MM.1S (cell line): ENCODE results near the gene RPL19.

Source experiments
- DNase-seq: peaks from one replicate; pipeline ENCODE4 v3.0.0-alpha.2; 2015
- H2AFZ ChIP-seq: fragments of 300-600 bp; sonication (generic); 2 replicates; pipeline ENCODE4 v1.6.0; 2016; ENCODE audit warnings: antibody characterized with exemption, low read length
- H3F3A ChIP-seq: fragments of 300-600 bp; sonication (generic); 2 replicates; pipeline ENCODE4 v1.6.1; 2016; ENCODE audit warnings: mild to moderate bottlenecking, antibody characterized with exemption, low read length, moderate library complexity, mixed read lengths; ENCODE audit not compliant: insufficient read depth
- H3K27ac ChIP-seq: fragments of 300-600 bp; sonication (generic); 2 replicates; pipeline ENCODE4 v1.5.1; 2016; ENCODE audit warnings: mild to moderate bottlenecking, low read length
- H3K27me3 ChIP-seq: fragments of 300-600 bp; sonication (generic); replicated peaks from 2 replicates; pipeline ENCODE4 v1.6.0; 2016; ENCODE audit warnings: low read length; ENCODE audit not compliant: insufficient read depth
- H3K36me3 ChIP-seq: fragments of 300-600 bp; sonication (generic); replicated peaks from 2 replicates; pipeline ENCODE4 v1.6.1; 2016; ENCODE audit warnings: mild to moderate bottlenecking, low read length, mixed read lengths; ENCODE audit not compliant: insufficient read depth
- H3K4me1 ChIP-seq: fragments of 300-600 bp; sonication (generic); 2 replicates; pipeline ENCODE4 v1.6.1; 2016; ENCODE audit warnings: low read length, mixed read lengths
- H3K4me2 ChIP-seq: fragments of 300-600 bp; sonication (generic); 2 replicates; pipeline ENCODE4 v1.6.0; 2016; ENCODE audit warnings: low read depth, low read length
- H3K4me3 ChIP-seq: fragments of 300-600 bp; sonication (generic); 2 replicates; pipeline ENCODE4 v1.5.1; 2016; ENCODE audit warnings: low read length, mixed read lengths
- H3K79me2 ChIP-seq: fragments of 300-600 bp; sonication (generic); 2 replicates; pipeline ENCODE4 v1.6.1; 2016; ENCODE audit warnings: mixed run types, low read length, mixed read lengths
- H3K9ac ChIP-seq: fragments of 300-600 bp; sonication (generic); 2 replicates; pipeline ENCODE4 v1.6.1; 2016; ENCODE audit warnings: low read length, mixed read lengths
- H3K9me2 ChIP-seq: fragments of 300-600 bp; sonication (generic); replicated peaks from 2 replicates; pipeline ENCODE4 v1.6.1; 2016; ENCODE audit warnings: mild to moderate bottlenecking, low read length, mixed read lengths; ENCODE audit not compliant: insufficient read depth
- H3K9me3 ChIP-seq: fragments of 300-600 bp; sonication (generic); replicated peaks from 2 replicates; pipeline ENCODE4 v1.6.1; 2016; ENCODE audit warnings: mild to moderate bottlenecking, low read length, mixed read lengths; ENCODE audit not compliant: insufficient read depth
- H4K20me1 ChIP-seq: fragments of 300-600 bp; sonication (generic); 2 replicates; pipeline ENCODE4 v1.6.1; 2016; ENCODE audit warnings: mild to moderate bottlenecking, low read length, moderate library complexity, mixed read lengths; ENCODE audit not compliant: insufficient read depth
- EZH2 ChIP-seq: fragments of 300-600 bp; sonication (generic); optimal IDR thresholded peaks from 2 replicates; pipeline ENCODE3; 2017; ENCODE audit warnings: low read depth, mild to moderate bottlenecking, antibody characterized with exemption, low read length, mixed read lengths
- EZH2phosphoT487 ChIP-seq: fragments of 300-600 bp; sonication (generic); IDR thresholded peaks from 2 replicates; pipeline ENCODE4 v1.6.1; 2018; ENCODE audit warnings: antibody characterized with exemption, low read length
- TF ChIP-seq, protein P1 (sequence below): fragments of 300-600 bp; sonication (generic); IDR thresholded peaks from 2 replicates; pipeline ENCODE4 v1.5.1; 2016; ENCODE audit warnings: antibody characterized with exemption, low read length, mixed read lengths

Gene RPL19

DNA sequence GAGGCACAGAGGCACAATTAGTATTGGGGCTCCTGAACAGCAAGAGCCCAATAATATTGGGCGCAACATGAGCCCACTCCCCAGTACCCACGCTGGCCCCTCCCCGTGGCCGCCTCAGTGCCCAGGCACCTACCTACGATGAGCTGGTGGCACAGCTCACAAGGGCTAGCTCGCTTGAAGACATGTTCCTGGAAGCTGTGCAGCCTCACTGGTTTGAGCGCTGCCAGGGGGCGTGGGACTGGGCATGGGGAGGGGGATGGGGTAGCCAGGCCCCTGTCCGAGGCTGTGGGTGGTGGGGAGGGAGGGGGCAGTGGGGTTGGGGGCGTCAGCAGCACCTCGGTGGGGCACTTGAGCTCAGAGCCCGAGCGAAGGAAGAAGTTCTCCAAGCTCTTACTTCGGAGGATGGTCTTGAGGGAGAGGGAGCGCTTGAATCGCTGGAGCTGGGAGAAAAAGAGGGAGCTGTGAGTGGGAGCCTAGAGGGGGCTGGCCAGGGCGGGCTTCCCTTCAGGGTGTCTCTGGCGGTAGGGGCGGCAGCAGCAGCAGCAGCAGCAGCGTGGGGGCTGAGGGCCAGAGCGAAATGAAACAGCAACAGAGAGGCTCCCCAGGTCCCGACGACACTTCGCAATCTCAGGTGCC lies 17.8 kb downstream of the RPL19 start:
- H3K4me3 ChIP-seq, result no peak overlapping the region
- no peak overlapping the region for H3K4me2 ChIP-seq

GRCh38 chr17:39218906-39219305 lies 18.8 kb downstream of the RPL19 start:
- H3K9me2 ChIP-seq, result no peaks in the 10 kb centered on the region
- peaks cover 35% of the 10 kb centered on the region for H3K27me3 ChIP-seq
- H3K4me3 ChIP-seq, result no peak overlapping the region
- no peaks in the 10 kb centered on the region for H3K9me3 ChIP-seq
- no peak for DNase-seq
- H2AFZ ChIP-seq, result no peak overlapping the region
- H3K9ac ChIP-seq, result no peak overlapping the region
- TF ChIP-seq, protein P1, sequence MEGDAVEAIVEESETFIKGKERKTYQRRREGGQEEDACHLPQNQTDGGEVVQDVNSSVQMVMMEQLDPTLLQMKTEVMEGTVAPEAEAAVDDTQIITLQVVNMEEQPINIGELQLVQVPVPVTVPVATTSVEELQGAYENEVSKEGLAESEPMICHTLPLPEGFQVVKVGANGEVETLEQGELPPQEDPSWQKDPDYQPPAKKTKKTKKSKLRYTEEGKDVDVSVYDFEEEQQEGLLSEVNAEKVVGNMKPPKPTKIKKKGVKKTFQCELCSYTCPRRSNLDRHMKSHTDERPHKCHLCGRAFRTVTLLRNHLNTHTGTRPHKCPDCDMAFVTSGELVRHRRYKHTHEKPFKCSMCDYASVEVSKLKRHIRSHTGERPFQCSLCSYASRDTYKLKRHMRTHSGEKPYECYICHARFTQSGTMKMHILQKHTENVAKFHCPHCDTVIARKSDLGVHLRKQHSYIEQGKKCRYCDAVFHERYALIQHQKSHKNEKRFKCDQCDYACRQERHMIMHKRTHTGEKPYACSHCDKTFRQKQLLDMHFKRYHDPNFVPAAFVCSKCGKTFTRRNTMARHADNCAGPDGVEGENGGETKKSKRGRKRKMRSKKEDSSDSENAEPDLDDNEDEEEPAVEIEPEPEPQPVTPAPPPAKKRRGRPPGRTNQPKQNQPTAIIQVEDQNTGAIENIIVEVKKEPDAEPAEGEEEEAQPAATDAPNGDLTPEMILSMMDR, result no peak
- TF ChIP-seq EZH2 (no peak), EZH2phosphoT487 (no peak)
- no peaks in the 10 kb centered on the region for H4K20me1 ChIP-seq
- no peaks in the 10 kb centered on the region for H3K36me3 ChIP-seq
- no peaks in the 10 kb centered on the region for H3F3A ChIP-seq
- no peak overlapping the region for H3K27ac ChIP-seq
- no peak overlapping the region for H3K4me2 ChIP-seq
- H3K4me1 ChIP-seq, result no peaks in the 10 kb centered on the region
- H3K79me2 ChIP-seq, result no peaks in the 10 kb centered on the region

More for the DNA sequence above, 17.8 kb downstream of the RPL19 start:
- H3F3A ChIP-seq, result no peaks in the 10 kb centered on the region
- no peaks in the 10 kb centered on the region for H4K20me1 ChIP-seq
- no peak overlapping the region for H2AFZ ChIP-seq
- no peaks in the 10 kb centered on the region for H3K4me1 ChIP-seq
- H3K79me2 ChIP-seq, result no peaks in the 10 kb centered on the region
- H3K9me2 ChIP-seq, result no peaks in the 10 kb centered on the region
- peaks cover 25% of the 10 kb centered on the region for H3K27me3 ChIP-seq
- no peak overlapping the region for H3K27ac ChIP-seq
- TF ChIP-seq EZH2phosphoT487, result no peak
- TF ChIP-seq, protein P1, result no peak
- TF ChIP-seq EZH2, result no peak
- H3K9ac ChIP-seq, result no peak overlapping the region
- no peak for DNase-seq
- no peaks in the 10 kb centered on the region for H3K9me3 ChIP-seq
- H3K36me3 ChIP-seq, result no peaks in the 10 kb centered on the region

DNA sequence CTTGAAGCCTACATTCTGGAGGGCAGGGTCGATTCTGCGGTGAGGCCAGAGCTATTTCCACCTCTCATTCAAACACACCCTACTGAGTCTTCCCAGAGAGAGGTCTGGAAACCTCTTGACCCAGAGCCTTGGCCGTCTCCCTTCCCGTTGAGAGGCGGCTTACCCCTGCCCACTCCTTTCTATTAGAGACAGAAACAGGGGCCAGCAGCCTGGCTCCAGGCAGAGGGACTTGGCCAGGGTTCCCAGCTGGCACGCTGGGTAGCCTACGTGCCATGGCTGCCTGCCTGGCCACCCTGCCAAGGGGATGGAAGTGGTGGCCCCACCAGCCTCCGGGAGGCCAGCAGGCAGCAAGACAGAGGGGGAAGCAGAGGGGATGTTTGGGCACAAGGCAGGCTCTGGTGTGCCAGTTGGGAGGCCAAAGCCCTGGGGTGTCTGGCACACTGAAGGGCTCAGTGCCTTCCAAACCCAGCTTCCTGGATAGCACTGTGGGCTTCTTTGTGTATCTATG lies 19.6 kb downstream of the RPL19 start:
- no peaks in the 10 kb centered on the region for H4K20me1 ChIP-seq
- H3K4me2 ChIP-seq, result no peak overlapping the region
- no peaks in the 10 kb centered on the region for H3F3A ChIP-seq
- peaks cover 43% of the 10 kb centered on the region for H3K27me3 ChIP-seq
- no peaks in the 10 kb centered on the region for H3K9me2 ChIP-seq
- H3K9ac ChIP-seq, result no peak overlapping the region
- no peaks in the 10 kb centered on the region for H3K9me3 ChIP-seq
- H3K4me1 ChIP-seq, result no peaks in the 10 kb centered on the region
- no peak overlapping the region for H2AFZ ChIP-seq
- H3K36me3 ChIP-seq, result no peaks in the 10 kb centered on the region
- H3K79me2 ChIP-seq, result no peaks in the 10 kb centered on the region
- no peak overlapping the region for H3K27ac ChIP-seq
- TF ChIP-seq, protein P1, result no peak
- TF ChIP-seq EZH2 (no peak), EZH2phosphoT487 (no peak)
- H3K4me3 ChIP-seq, result no peak overlapping the region
- DNase-seq, result no peak
